PC-3 (cell line): ENCODE results near the gene FRMPD4. TPM values are rescaled to one million over a fixed set of nuclear protein-coding genes. Genes with fewer than 3 reads are reported as not detected.

Experiments
- ATAC-seq: fragments of 200-7000 bp; cut with Tn5 transposase; 2 replicates; pipeline ENCODE4 v1.9.1; 2020; ENCODE audit warnings: mild to moderate bottlenecking, moderate library complexity
- BruUV-seq: library from RNA; stranded (reverse); fragments of 400-500 nt; replicated peaks from 2 replicates; lab custom pipeline; 2021; lab: Mats Ljungman, UMichigan
- CTCF ChIA-PET: fragments of 300-600 bp; sonication (Branson Sonifier 250); formaldehyde crosslinking; loops from one replicate; lab custom pipeline; 2022; ENCODE audit warnings: antibody characterized with exemption; lab: Charles Lee
- POLR2A ChIA-PET: fragments of 300-600 bp; sonication (Branson Sonifier 250); formaldehyde crosslinking; loops from one replicate; lab custom pipeline; 2022; ENCODE audit warnings: antibody characterized with exemption; ENCODE audit not compliant: unreplicated experiment; lab: Charles Lee
- DNase-seq: peaks from one replicate; pipeline ENCODE4 v3.0.0-alpha.2; 2015
- H2AFZ ChIP-seq: fragments of 300-600 bp; sonication (generic); 2 replicates; pipeline ENCODE4 v1.6.0; 2016; ENCODE audit warnings: antibody characterized with exemption, low read length
- H3F3A ChIP-seq: fragments of 300-600 bp; sonication (generic); one replicate; pipeline ENCODE4 v1.6.0; 2017; ENCODE audit warnings: antibody characterized with exemption, low read length, control low read depth, mild to moderate bottlenecking; ENCODE audit not compliant: unreplicated experiment
- H3K27ac ChIP-seq: fragments of 300-600 bp; sonication (generic); 2 replicates; pipeline ENCODE4 v1.5.1; 2016; ENCODE audit warnings: mild to moderate bottlenecking, low read length
- H3K27me3 ChIP-seq: fragments of 300-600 bp; sonication (generic); 2 replicates; pipeline ENCODE4 v1.6.1; 2016; ENCODE audit warnings: low read length, mixed read lengths
- H3K36me3 ChIP-seq: fragments of 300-600 bp; sonication (generic); 2 replicates; pipeline ENCODE4 v1.6.1; 2016; ENCODE audit warnings: low read depth, mixed run types, low read length, mixed read lengths
- H3K4me1 ChIP-seq: fragments of 300-600 bp; sonication (generic); 2 replicates; pipeline ENCODE4 v1.5.1; 2016; ENCODE audit warnings: low read length; ENCODE audit not compliant: insufficient read depth
- H3K4me2 ChIP-seq: fragments of 300-600 bp; sonication (generic); 2 replicates; pipeline ENCODE4 v1.6.0; 2016; ENCODE audit warnings: low read length
- H3K4me3 ChIP-seq: fragments of 300-600 bp; sonication (generic); 2 replicates; pipeline ENCODE4 v1.5.1; 2016; ENCODE audit warnings: mild to moderate bottlenecking, low read length, mixed read lengths
- H3K79me2 ChIP-seq: fragments of 300-600 bp; sonication (generic); 2 replicates; pipeline ENCODE4 v1.6.1; 2017; ENCODE audit warnings: low read length, mixed read lengths
- H3K9ac ChIP-seq: fragments of 300-600 bp; sonication (generic); 2 replicates; pipeline ENCODE4 v1.6.0; 2016; ENCODE audit warnings: mild to moderate bottlenecking, low read length
- H3K9me2 ChIP-seq: fragments of 300-600 bp; sonication (generic); replicated peaks from 2 replicates; pipeline ENCODE4 v1.6.1; 2016; ENCODE audit warnings: mixed run types, low read length, mixed read lengths
- H3K9me3 ChIP-seq: fragments of 300-600 bp; sonication (generic); 2 replicates; pipeline ENCODE4 v1.6.1; 2016; ENCODE audit warnings: low read length, mixed read lengths
- H4K20me1 ChIP-seq: fragments of 300-600 bp; sonication (generic); 2 replicates; pipeline ENCODE4 v1.6.1; 2016; ENCODE audit warnings: low read length, mixed read lengths
- EZH2 ChIP-seq: fragments of 300-600 bp; sonication (generic); IDR thresholded peaks from one replicate; pipeline ENCODE4 v1.6.1; 2017; ENCODE audit warnings: antibody characterized with exemption, mild to moderate bottlenecking, low read length; ENCODE audit not compliant: unreplicated experiment
- EZH2phosphoT487 ChIP-seq: fragments of 300-600 bp; sonication (generic); IDR thresholded peaks from 2 replicates; pipeline ENCODE4 v1.6.1; 2018; ENCODE audit warnings: mild to moderate bottlenecking, antibody characterized with exemption, low read length, borderline replicate concordance
- intact Hi-C: fragments of 100-400 bp; cut with micrococcal nuclease; formaldehyde crosslinking; loops from 2 replicates; pipeline ENCODE4 v1.9.0; 2023
- total RNA-seq: library from RNA; depleted of rRNA; stranded (reverse); fragments of >200 nt; gene quantifications from 2 replicates; pipeline ENCODE4 v1.2.3, GENCODE V29; 2014
- TF ChIP-seq, protein P1 (sequence below): fragments of 300-600 bp; sonication (generic); conservative IDR thresholded peaks from 2 replicates; pipeline ENCODE4 v1.5.1; 2017; ENCODE audit warnings: antibody characterized with exemption, low read depth, mild to moderate bottlenecking, low read length

FRMPD4 gene
- total RNA-seq, 1 experiment from 2014 or later, result 0.15 TPM

DNA sequence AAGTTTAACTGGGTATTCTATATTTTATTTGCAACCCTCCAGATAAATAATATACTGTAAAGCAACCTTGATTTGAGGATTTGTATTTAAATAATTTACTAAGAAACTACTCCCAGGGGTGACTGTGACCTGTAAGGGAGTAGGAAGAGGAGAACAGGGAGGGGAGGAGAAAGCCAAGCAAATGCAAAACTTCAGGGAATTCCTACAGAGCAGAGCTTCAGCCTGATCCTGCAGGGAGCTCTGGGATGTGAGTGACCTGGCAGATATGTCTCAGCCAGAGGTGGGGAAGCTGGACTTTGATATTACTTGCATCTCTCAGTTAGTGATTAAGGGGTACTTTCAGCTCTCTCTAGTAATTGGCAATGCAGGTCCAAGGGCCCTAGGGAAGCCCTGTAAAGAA, 302.0 kb downstream of the FRMPD4 start:
- Histone ChIP-seq H3K27me3 (no peaks in the 10 kb centered on the region), H2AFZ (no peak overlapping the region), H3K36me3 (no peaks in the 10 kb centered on the region), H3K9me2 (no peaks in the 10 kb centered on the region), H3K4me1 (peaks cover 14% of the 10 kb centered on the region), H3K27ac (no peak overlapping the region), H3K4me3 (no peak overlapping the region), H3K9me3 (no peaks in the 10 kb centered on the region), H3K9ac (no peak overlapping the region), H4K20me1 (no peaks in the 10 kb centered on the region), H3F3A (no peaks in the 10 kb centered on the region), H3K79me2 (no peaks in the 10 kb centered on the region), H3K4me2 (no peak overlapping the region)
- no peak for DNase-seq
- ChIA-PET POLR2A (no interaction called here), CTCF (no interaction called here)
- ATAC-seq, result no peak
- TF ChIP-seq EZH2 (no peak), EZH2phosphoT487 (no peak)
- TF ChIP-seq, protein P1, sequence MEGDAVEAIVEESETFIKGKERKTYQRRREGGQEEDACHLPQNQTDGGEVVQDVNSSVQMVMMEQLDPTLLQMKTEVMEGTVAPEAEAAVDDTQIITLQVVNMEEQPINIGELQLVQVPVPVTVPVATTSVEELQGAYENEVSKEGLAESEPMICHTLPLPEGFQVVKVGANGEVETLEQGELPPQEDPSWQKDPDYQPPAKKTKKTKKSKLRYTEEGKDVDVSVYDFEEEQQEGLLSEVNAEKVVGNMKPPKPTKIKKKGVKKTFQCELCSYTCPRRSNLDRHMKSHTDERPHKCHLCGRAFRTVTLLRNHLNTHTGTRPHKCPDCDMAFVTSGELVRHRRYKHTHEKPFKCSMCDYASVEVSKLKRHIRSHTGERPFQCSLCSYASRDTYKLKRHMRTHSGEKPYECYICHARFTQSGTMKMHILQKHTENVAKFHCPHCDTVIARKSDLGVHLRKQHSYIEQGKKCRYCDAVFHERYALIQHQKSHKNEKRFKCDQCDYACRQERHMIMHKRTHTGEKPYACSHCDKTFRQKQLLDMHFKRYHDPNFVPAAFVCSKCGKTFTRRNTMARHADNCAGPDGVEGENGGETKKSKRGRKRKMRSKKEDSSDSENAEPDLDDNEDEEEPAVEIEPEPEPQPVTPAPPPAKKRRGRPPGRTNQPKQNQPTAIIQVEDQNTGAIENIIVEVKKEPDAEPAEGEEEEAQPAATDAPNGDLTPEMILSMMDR, result no peak
- no TSS peak for BruUV-seq
- intact Hi-C loops, result no loop called here

DNA sequence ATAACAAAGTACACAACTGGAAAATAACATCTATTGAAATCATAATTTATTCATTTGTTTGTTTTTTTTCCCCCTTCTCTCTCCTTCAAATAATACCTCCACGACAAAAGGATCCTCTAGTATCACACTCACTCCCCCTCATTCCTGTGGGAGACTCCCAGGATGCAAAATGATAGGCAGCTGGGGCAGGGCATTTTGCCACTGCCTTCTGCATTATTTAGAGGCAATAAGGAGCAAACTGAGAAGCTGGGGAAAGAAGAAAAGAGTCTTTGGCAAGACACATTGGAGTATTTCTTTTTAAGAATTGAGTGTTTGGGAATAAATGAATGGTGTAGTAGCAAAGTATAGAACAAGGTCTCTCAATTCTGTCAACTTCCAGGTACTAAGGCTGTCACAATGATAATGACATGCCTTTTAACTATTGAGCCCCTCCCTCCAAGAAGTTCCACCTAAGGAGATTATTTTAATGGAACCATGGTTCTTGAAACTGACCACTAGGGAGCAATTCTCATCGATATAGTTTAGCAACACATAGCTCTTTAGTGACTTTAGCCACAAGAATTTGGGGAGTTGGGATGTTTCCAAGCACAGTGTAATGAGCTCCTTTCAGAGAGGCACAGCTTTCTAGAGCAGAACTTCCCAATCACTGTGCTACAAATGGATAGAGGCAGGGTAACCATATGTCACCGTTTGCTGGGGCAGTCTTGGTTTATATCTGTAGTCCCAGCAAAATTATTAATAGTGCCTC, 303.3 kb downstream of the FRMPD4 start:
- CTCF ChIA-PET, result interaction anchor here (0.7 kb wide), 1 partner anchor 363 kb away, joined by 4 read pairs; no protein-coding TSS in a partner anchor
- ATAC-seq (peak; percentile 73), DNase-seq (peak; percentile 90)
- no peaks in the 10 kb centered on the region for H4K20me1 ChIP-seq
- no peak overlapping the region for H3K4me3 ChIP-seq
- H3K4me1 ChIP-seq, result peaks cover 16% of the 10 kb centered on the region
- no peaks in the 10 kb centered on the region for H3K9me2 ChIP-seq
- no peak overlapping the region for H2AFZ ChIP-seq
- H3K4me2 ChIP-seq, result peak overlapping the region; percentile 15; the same call in 1 of the 2 replicates
- H3K9ac ChIP-seq, result no peak overlapping the region
- H3F3A ChIP-seq, result no peaks in the 10 kb centered on the region
- H3K79me2 ChIP-seq, result no peaks in the 10 kb centered on the region
- intact Hi-C loops, result no loop called here
- H3K27me3 ChIP-seq, result no peaks in the 10 kb centered on the region
- TF ChIP-seq EZH2, result no peak
- TF ChIP-seq, protein P1, result peak; percentile 42; the same call in 1 of the 2 replicates
- H3K27ac ChIP-seq, result peak overlapping the region; percentile 18
- POLR2A ChIA-PET, result no interaction called here
- no TSS peak for BruUV-seq
- H3K9me3 ChIP-seq, result no peaks in the 10 kb centered on the region
- H3K36me3 ChIP-seq, result no peaks in the 10 kb centered on the region

DNA sequence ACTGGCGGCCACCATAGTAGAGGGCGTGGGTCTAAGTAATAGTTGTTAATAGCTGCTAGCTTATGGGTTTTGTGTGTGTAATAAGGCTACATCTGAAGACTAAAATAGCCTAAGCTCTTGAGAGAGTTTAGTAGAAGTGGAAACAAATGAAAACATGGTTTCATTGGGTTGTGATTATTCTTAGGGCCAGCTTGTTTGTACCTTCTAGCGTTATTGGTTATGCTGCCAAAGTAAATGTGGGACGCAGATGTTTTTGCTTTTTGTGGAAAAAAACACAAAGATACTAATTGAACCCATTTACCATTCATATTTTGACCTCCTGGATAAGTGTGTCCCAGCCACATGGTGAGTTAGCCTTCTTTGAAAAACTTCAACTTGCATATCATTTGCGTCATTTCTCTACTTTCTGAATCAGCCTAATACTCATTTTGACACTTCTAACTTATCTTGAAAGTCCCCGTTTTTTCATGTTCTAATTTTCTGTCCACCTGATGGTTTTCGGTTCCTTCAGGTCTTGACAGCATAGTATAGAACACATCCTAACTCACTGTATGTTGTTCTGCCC, 305.3 kb downstream of the FRMPD4 start:
- POLR2A ChIA-PET, result no interaction called here

More for the DNA sequence above, 305.3 kb downstream of the FRMPD4 start:
- ATAC-seq, result no peak
- H3K79me2 ChIP-seq, result no peaks in the 10 kb centered on the region
- H4K20me1 ChIP-seq, result no peaks in the 10 kb centered on the region
- no peak for DNase-seq
- no peak overlapping the region for H2AFZ ChIP-seq
- no peaks in the 10 kb centered on the region for H3K9me2 ChIP-seq
- H3K4me1 ChIP-seq, result peaks cover 28% of the 10 kb centered on the region
- no TSS peak for BruUV-seq
- CTCF ChIA-PET, result no interaction called here
- TF ChIP-seq EZH2, result no peak
- TF ChIP-seq, protein P1, result no peak
- TF ChIP-seq EZH2phosphoT487, result no peak
- H3K9ac ChIP-seq, result no peak overlapping the region
- H3F3A ChIP-seq, result no peaks in the 10 kb centered on the region
- no peaks in the 10 kb centered on the region for H3K27me3 ChIP-seq
- H3K4me3 ChIP-seq, result no peak overlapping the region
- intact Hi-C loops, result no loop called here
- H3K27ac ChIP-seq, result no peak overlapping the region
- H3K36me3 ChIP-seq, result no peaks in the 10 kb centered on the region
- no peaks in the 10 kb centered on the region for H3K9me3 ChIP-seq
- H3K4me2 ChIP-seq, result no peak overlapping the region
